Thoracic aorta (tissue), 2 donors: ENCODE data around the gene FOXJ1. TPM values are rescaled to one million over a fixed set of nuclear protein-coding genes. Genes with fewer than 3 reads are reported as not detected.

Experiments
- ATAC-seq: fragments of 150-250 bp; one replicate; pipeline ENCODE4 v1.8.0; 2017; ENCODE audit warnings: low read depth; ENCODE audit not compliant: insufficient number of reproducible peaks, low FRiP score
- DNase-seq: peaks from one replicate; pipeline ENCODE4 v3.0.0-alpha.2; 2020; ENCODE audit warnings: low spot score
- H3K27ac ChIP-seq, 2 donors: fragments of 200-600 bp; sonication (generic); 1 replicate in 1 of 2; 2 replicates in 1 of 2; pipeline ENCODE4 v1.5.1; 2016; ENCODE audit warnings: mild to moderate bottlenecking in 2 of 2, moderate library complexity in 2 of 2
- H3K27me3 ChIP-seq: fragments of 200-600 bp; sonication (generic); replicated peaks from 2 replicates; pipeline ENCODE4 v1.6.0; 2016; ENCODE audit warnings: mild to moderate bottlenecking; ENCODE audit not compliant: insufficient read depth
- H3K36me3 ChIP-seq: fragments of 200-600 bp; sonication (generic); one replicate; pipeline ENCODE4 v1.5.1; 2016
- H3K4me1 ChIP-seq, 2 donors: fragments of 200-600 bp; sonication (generic); 1 replicate in 1 of 2; 2 replicates in 1 of 2; pipeline versions ENCODE4 v1.5.1 to v1.6.0; 2016; ENCODE audit warnings: low read depth in 2 of 2, mild to moderate bottlenecking in 1 of 2; ENCODE audit not compliant: control insufficient read depth in 1 of 2
- H3K4me3 ChIP-seq: fragments of 200-600 bp; sonication (generic); 2 replicates; pipeline ENCODE4 v1.5.1; 2016; ENCODE audit warnings: mild to moderate bottlenecking
- H3K9me3 ChIP-seq: fragments of 200-600 bp; sonication (generic); 2 replicates; pipeline ENCODE4 v1.5.1; 2016
- total RNA-seq, 2 donors: library from RNA; depleted of rRNA; stranded (reverse); fragments of >200 nt; gene quantifications; one replicate each; pipeline versions ENCODE4 v1.1.0 to v1.2.3, GENCODE V29; 2016
- TF ChIP-seq, protein P1 (sequence below): fragments of 200-600 bp; sonication (generic); IDR thresholded peaks from one replicate; pipeline ENCODE4 v1.5.1; 2019; ENCODE audit warnings: antibody characterized with exemption

FOXJ1 gene
- total RNA-seq, 2 donors from 2014 or later, result not detected

DNA sequence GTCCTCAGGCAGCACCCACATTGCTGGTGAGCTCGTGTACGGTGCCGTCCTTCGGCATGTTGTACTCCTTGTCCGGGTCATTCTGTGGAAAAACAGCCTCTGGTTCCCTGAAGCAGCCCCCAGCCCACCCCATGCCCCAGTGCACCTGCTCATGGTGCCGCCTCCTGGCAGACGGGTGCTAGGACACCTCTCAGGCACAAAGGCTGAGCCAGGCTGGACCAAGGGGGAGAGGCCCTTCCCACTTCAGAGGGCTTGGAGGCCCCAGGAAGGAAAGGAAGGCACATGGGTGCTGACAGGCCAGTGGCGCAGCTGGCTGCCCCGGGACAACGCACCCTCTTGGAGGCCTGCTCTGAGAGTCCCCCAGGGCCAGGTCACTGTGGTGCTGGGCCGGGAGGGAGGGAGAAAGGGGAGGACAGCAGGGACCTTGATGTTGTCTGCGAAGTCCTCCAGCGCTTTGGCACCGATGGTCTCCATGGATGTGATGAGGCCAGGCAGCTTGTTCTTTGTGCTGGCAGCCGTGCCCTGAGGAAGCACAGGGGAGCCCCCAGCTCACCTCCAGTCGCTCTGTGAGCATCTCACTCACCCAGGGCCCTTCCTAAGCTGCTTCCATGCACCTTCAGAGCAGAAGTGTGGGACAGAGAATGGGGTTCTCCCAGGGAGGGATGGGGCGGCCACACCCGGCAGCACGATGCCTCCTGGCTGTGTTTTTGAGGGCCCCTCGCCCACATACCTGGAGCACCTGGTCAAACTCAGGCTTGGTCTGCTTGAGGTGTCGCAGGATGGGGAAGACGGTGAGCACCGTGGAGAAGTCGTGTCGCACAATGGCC is 52.8 kb downstream of the FOXJ1 start:
- DNase-seq, result no peak
- peaks cover 69% of the 10 kb centered on the region for H3K36me3 ChIP-seq
- TF ChIP-seq, protein P1, sequence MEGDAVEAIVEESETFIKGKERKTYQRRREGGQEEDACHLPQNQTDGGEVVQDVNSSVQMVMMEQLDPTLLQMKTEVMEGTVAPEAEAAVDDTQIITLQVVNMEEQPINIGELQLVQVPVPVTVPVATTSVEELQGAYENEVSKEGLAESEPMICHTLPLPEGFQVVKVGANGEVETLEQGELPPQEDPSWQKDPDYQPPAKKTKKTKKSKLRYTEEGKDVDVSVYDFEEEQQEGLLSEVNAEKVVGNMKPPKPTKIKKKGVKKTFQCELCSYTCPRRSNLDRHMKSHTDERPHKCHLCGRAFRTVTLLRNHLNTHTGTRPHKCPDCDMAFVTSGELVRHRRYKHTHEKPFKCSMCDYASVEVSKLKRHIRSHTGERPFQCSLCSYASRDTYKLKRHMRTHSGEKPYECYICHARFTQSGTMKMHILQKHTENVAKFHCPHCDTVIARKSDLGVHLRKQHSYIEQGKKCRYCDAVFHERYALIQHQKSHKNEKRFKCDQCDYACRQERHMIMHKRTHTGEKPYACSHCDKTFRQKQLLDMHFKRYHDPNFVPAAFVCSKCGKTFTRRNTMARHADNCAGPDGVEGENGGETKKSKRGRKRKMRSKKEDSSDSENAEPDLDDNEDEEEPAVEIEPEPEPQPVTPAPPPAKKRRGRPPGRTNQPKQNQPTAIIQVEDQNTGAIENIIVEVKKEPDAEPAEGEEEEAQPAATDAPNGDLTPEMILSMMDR, result no peak

GRCh38 chr17:76087531-76087930 is 53.5 kb downstream of the FOXJ1 start:
- H3K4me3 ChIP-seq, result no peak overlapping the region
- DNase-seq (no peak), ATAC-seq (no peak)
- no peaks in the 10 kb centered on the region for H3K4me1 ChIP-seq
- H3K27me3 ChIP-seq, result no peaks in the 10 kb centered on the region
- TF ChIP-seq, protein P1, result no peak
- no peak overlapping the region for H3K27ac ChIP-seq
- no peaks in the 10 kb centered on the region for H3K9me3 ChIP-seq
- peaks cover 62% of the 10 kb centered on the region for H3K36me3 ChIP-seq

More for the DNA sequence above, 52.8 kb downstream of the FOXJ1 start:
- Histone ChIP-seq H3K9me3 (no peaks in the 10 kb centered on the region), H3K4me3 (no peak overlapping the region), H3K4me1 (no peaks in the 10 kb centered on the region), H3K27me3 (no peaks in the 10 kb centered on the region), H3K27ac (no peak overlapping the region)
- no peak for ATAC-seq

DNA sequence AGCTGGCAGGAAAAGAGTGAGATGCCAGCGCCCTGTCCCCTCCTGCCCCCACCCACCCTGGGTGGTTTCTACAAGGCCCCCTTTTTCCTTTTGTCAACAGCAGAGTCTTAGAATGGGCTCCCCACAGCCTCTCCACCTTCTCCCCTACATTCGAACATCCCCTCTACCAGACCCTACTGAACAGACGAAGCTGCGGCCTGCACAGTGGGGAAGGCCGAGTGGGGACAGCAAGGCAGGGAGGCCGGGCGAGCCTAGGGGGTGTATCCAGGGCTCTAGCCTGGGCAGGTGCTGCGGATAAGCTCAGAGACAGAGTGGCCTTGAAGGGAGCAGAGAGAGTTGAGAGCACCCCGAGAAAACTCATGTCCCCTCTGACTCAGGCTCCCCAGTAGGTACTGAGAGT is 54.7 kb downstream of the FOXJ1 start:
- no peak overlapping the region for H3K4me3 ChIP-seq

More for the DNA sequence above, 54.7 kb downstream of the FOXJ1 start:
- no peak overlapping the region for H3K27ac ChIP-seq
- H3K4me1 ChIP-seq, result no peaks in the 10 kb centered on the region
- DNase-seq, result no peak
- H3K27me3 ChIP-seq, result no peaks in the 10 kb centered on the region
- TF ChIP-seq, protein P1, result no peak
- no peak for ATAC-seq
- H3K9me3 ChIP-seq, result no peaks in the 10 kb centered on the region
- H3K36me3 ChIP-seq, result peaks cover 60% of the 10 kb centered on the region

Other genes with a start within 250 kb of the FOXJ1 start
- gene TRIM65, start 244.3 kb downstream of the FOXJ1 start, total RNA-seq, result 10 to 100 TPM; 21.4 to 22.6 TPM
- 10 to 100 TPM; 42.4 to 56.2 TPM for gene MRPL38, start 236.4 kb downstream of the FOXJ1 start, total RNA-seq
- gene FBF1, start 200.2 kb downstream of the FOXJ1 start, total RNA-seq, result 1 to 10 TPM; 6.3 to 8.0 TPM
- 10 to 100 TPM; 22.5 to 37.6 TPM for gene ACOX1, start 162.1 kb downstream of the FOXJ1 start, total RNA-seq
- 1 to 10 TPM; 6.0 to 8.1 TPM for gene TEN1, start 162.0 kb downstream of the FOXJ1 start, total RNA-seq
- 1 to 10 TPM; 3.2 to 4.9 TPM for gene CDK3, start 140.4 kb downstream of the FOXJ1 start, total RNA-seq
- 1 to 10 TPM; 1.4 to 1.6 TPM for gene EVPL, start 113.9 kb downstream of the FOXJ1 start, total RNA-seq
- 10 to 100 TPM; 19.1 to 39.9 TPM for gene SRP68, start 68.7 kb downstream of the FOXJ1 start, total RNA-seq
- gene GALR2, start 66.5 kb downstream of the FOXJ1 start, total RNA-seq, result 1 to 10 TPM in 1 of 2 donors, not detected in 1; 1.4 TPM
- gene ZACN, start 62.1 kb downstream of the FOXJ1 start, total RNA-seq, result not detected
- gene EXOC7, start 37.5 kb downstream of the FOXJ1 start, total RNA-seq, result 10 to 100 TPM; 79.7 to 94.0 TPM
- gene RNF157, start 99.2 kb upstream of the FOXJ1 start, total RNA-seq, result 1 to 10 TPM in 1 of 2 donors, under 1 TPM in 1; 0.41 to 1.9 TPM
- 10 to 100 TPM in 1 of 2 donors, 1 to 10 TPM in 1; 9.9 to 14.9 TPM for gene UBALD2, start 124.1 kb upstream of the FOXJ1 start, total RNA-seq
- gene QRICH2, start 167.0 kb upstream of the FOXJ1 start, total RNA-seq, result 1 to 10 TPM; 6.1 to 6.9 TPM
- gene PRPSAP1, start 212.7 kb upstream of the FOXJ1 start, total RNA-seq, result 10 to 100 TPM; 57.8 to 83.9 TPM
- 10 to 100 TPM; 46.8 to 47.4 TPM for gene SPHK1, start 243.4 kb upstream of the FOXJ1 start, total RNA-seq